Naive thymus-derived CD4-positive, alpha-beta T cell (primary cell): ENCODE results near the gene PDYN. TPM values are rescaled to one million over a fixed set of nuclear protein-coding genes. Genes with fewer than 3 reads are reported as not detected.

Experiments
- ATAC-seq: fragments of 150-1000 bp; cut with Tn5 transposase; 2 replicates; pipeline ENCODE4 v1.10.0; 2021; ENCODE audit warnings: mild to moderate bottlenecking, moderate library complexity
- CTCF ChIA-PET: fragments of 350-600 bp; sonication (Branson Sonifier 250); formaldehyde crosslinking; loops from one replicate; lab custom pipeline; 2021; ENCODE audit warnings: antibody characterized with exemption; lab: Charles Lee
- POLR2A ChIA-PET: fragments of 350-600 bp; sonication (Branson Sonifier 250); formaldehyde crosslinking; loops from one replicate; lab custom pipeline; 2021; ENCODE audit warnings: antibody characterized with exemption, inconsistent platforms; lab: Charles Lee
- DNase-seq, 9 donors: peaks; one replicate each; pipeline versions ENCODE4 v3.0.0 to v3.0.0-alpha.2; 2020 to 2022; ENCODE audit warnings: mixed read lengths in 1 of 9
- H3K27ac ChIP-seq: one replicate; pipeline ENCODE4 v1.7.0; 2013; ENCODE audit warnings: mild to moderate bottlenecking, low read depth, low read length, moderate library complexity
- H3K27me3 ChIP-seq, 2 donors: one replicate each; pipeline ENCODE4 v1.7.0; 2013; ENCODE audit warnings: low read length in 2 of 2, mild to moderate bottlenecking in 2 of 2, moderate library complexity in 2 of 2; ENCODE audit not compliant: control insufficient read depth in 2 of 2, insufficient read depth in 2 of 2
- H3K36me3 ChIP-seq, 3 experiments: 1 replicate in 2 of 3; 2 replicates in 1 of 3; pipeline ENCODE4 v1.7.0; 2013; ENCODE audit warnings: low read length in 3 of 3, mild to moderate bottlenecking in 3 of 3, moderate library complexity in 1 of 3; ENCODE audit not compliant: insufficient read depth in 3 of 3, control insufficient read depth in 2 of 3
- H3K4me1 ChIP-seq, 2 donors: one replicate each; pipeline ENCODE4 v1.7.0; 2013; ENCODE audit warnings: low read length in 2 of 2, mild to moderate bottlenecking in 2 of 2, moderate library complexity in 1 of 2; ENCODE audit not compliant: control insufficient read depth in 2 of 2, insufficient read depth in 2 of 2
- H3K4me3 ChIP-seq: 2 replicates; pipeline ENCODE4 v1.7.0; 2013; ENCODE audit warnings: mild to moderate bottlenecking, low read length
- H3K9me3 ChIP-seq, 3 experiments: 1 replicate in 2 of 3; 2 replicates in 1 of 3; pipeline ENCODE4 v1.7.0; 2013; ENCODE audit warnings: low read length in 3 of 3; ENCODE audit not compliant: control insufficient read depth in 2 of 3
- H3K27ac Mint-ChIP-seq, 9 donors: one replicate each; pipeline ENCODE4 v1.8.0; 2020 to 2022; ENCODE audit warnings: mixed read lengths in 9 of 9, mild to moderate bottlenecking in 8 of 9, moderate library complexity in 5 of 9, inconsistent platforms in 2 of 9
- H3K27me3 Mint-ChIP-seq, 5 donors: one replicate each; pipeline ENCODE4 v1.8.0; 2021 to 2022; ENCODE audit warnings: mixed read lengths in 5 of 5, mild to moderate bottlenecking in 1 of 5
- H3K36me3 Mint-ChIP-seq, 5 donors: one replicate each; pipeline ENCODE4 v1.8.0; 2020 to 2022; ENCODE audit warnings: mixed read lengths in 5 of 5, mild to moderate bottlenecking in 3 of 5, inconsistent platforms in 1 of 5
- H3K4me1 Mint-ChIP-seq, 7 donors: one replicate each; pipeline ENCODE4 v1.8.0; 2020 to 2022; ENCODE audit warnings: mixed read lengths in 7 of 7, mild to moderate bottlenecking in 3 of 7, inconsistent platforms in 1 of 7
- H3K4me3 Mint-ChIP-seq, 10 donors: one replicate each; pipeline ENCODE4 v1.8.0; 2020 to 2022; ENCODE audit warnings: mild to moderate bottlenecking in 10 of 10, mixed read lengths in 10 of 10, moderate library complexity in 6 of 10, inconsistent platforms in 2 of 10
- H3K9me3 Mint-ChIP-seq, 11 donors: one replicate each; pipeline ENCODE4 v1.8.0; 2020 to 2022; ENCODE audit warnings: mixed read lengths in 11 of 11, mild to moderate bottlenecking in 4 of 11, inconsistent platforms in 1 of 11, moderate library complexity in 1 of 11
- intact Hi-C, 2 donors: fragments of 100-400 bp; cut with micrococcal nuclease; formaldehyde crosslinking; loops; one replicate each; pipeline ENCODE4 v1.15.1; 2023
- polyA plus RNA-seq, 2 donors: library from polyadenylated mRNA; unstranded; fragments of 300-500 nt; fragmentation: Illumina TruSeq; gene quantifications; one replicate each; pipeline ENCODE4 v1.2.3, GENCODE V29; 2021
- total RNA-seq, 6 experiments: library from RNA in 5 of 6; stranded (reverse) in 5 of 6; gene quantifications; 1 replicate in 5 of 6; 2 replicates in 1 of 6; pipeline ENCODE4 v1.2.3 and lab custom pipeline; 2021 to 2026

Gene PDYN
- total and polyA plus RNA-seq, 7 experiments from 2014 or later = not detected

- POLR2A ChIA-PET = no interaction called here
- Mint-ChIP-seq H3K4me3 (no peak overlapping the region), H3K4me1 (peaks cover 0 to 3% (median 0%) of the 10 kb centered on the region in 7 donors), H3K9me3 (no peaks in the 10 kb centered on the region), H3K36me3 (no peaks in the 10 kb centered on the region), H3K27me3 (peaks cover 14 to 68% (median 59%) of the 10 kb centered on the region in 5 donors), H3K27ac (no peak overlapping the region)
- H3K4me1 ChIP-seq = no peaks in the 10 kb centered on the region
- CTCF ChIA-PET = no interaction called here
- H3K27ac ChIP-seq = no peak overlapping the region
- no peaks in the 10 kb centered on the region for H3K9me3 ChIP-seq
- H3K27me3 ChIP-seq = peaks cover 0 to 3% of the 10 kb centered on the region in 2 donors
- intact Hi-C loops = no loop called here
- H3K4me3 ChIP-seq = no peak overlapping the region
- ATAC-seq (no peak), DNase-seq (no peak)
- no peaks in the 10 kb centered on the region for H3K36me3 ChIP-seq
These were observed 3.8 kb upstream of the PDYN start for GRCh38 chr20:1997483-1998192.

GRCh38 chr20:1995531-1996310 is 1.9 kb upstream of the PDYN start:
- intact Hi-C loops = no loop called here
- Histone ChIP-seq H3K4me1 (no peaks in the 10 kb centered on the region), H3K4me3 (no peak overlapping the region), H3K9me3 (no peaks in the 10 kb centered on the region), H3K27me3 (peaks cover 0 to 3% of the 10 kb centered on the region in 2 donors), H3K27ac (no peak overlapping the region), H3K36me3 (no peaks in the 10 kb centered on the region)
- POLR2A ChIA-PET = interaction anchor here (1.0 kb wide), 1 partner anchor 186 kb away, joined by 3 read pairs; no protein-coding TSS in a partner anchor
- CTCF ChIA-PET = interaction anchor here (0.9 kb wide), 1 partner anchor 13 kb away, joined by 4 read pairs; no protein-coding TSS in a partner anchor
- ATAC-seq = no peak
- H3K4me1 Mint-ChIP-seq = peaks cover 0 to 3% (median 0%) of the 10 kb centered on the region in 7 donors
- no peaks in the 10 kb centered on the region for H3K36me3 Mint-ChIP-seq
- no peak for DNase-seq
- H3K9me3 Mint-ChIP-seq = no peaks in the 10 kb centered on the region
- peaks cover 18 to 67% (median 62%) of the 10 kb centered on the region in 5 donors for H3K27me3 Mint-ChIP-seq
- no peak overlapping the region for H3K4me3 Mint-ChIP-seq
- H3K27ac Mint-ChIP-seq = no peak overlapping the region

- ChIA-PET POLR2A (interaction anchor here (1.0 kb wide), 1 partner anchor 187 kb away, joined by 3 read pairs; no protein-coding TSS in a partner anchor), CTCF (interaction anchor here (0.9 kb wide), 1 partner anchor 14 kb away, joined by 4 read pairs; no protein-coding TSS in a partner anchor)
- Histone ChIP-seq H3K9me3 (no peaks in the 10 kb centered on the region), H3K4me1 (no peaks in the 10 kb centered on the region), H3K27me3 (no peaks in the 10 kb centered on the region), H3K27ac (no peak overlapping the region), H3K4me3 (no peak overlapping the region), H3K36me3 (no peaks in the 10 kb centered on the region)
- DNase-seq (no peak), ATAC-seq (no peak)
- intact Hi-C loops = no loop called here
- no peaks in the 10 kb centered on the region for H3K36me3 Mint-ChIP-seq
- H3K4me3 Mint-ChIP-seq = no peak overlapping the region
- no peaks in the 10 kb centered on the region for H3K9me3 Mint-ChIP-seq
- H3K27ac Mint-ChIP-seq = no peak overlapping the region
- peaks cover 21 to 73% (median 68%) of the 10 kb centered on the region in 5 donors for H3K27me3 Mint-ChIP-seq
- peaks cover 0 to 3% (median 0%) of the 10 kb centered on the region in 7 donors for H3K4me1 Mint-ChIP-seq
These were observed 769 bp upstream of the PDYN start for GRCh38 chr20:1994627-1995026.

- peaks cover 0 to 3% (median 0%) of the 10 kb centered on the region in 7 donors for H3K4me1 Mint-ChIP-seq
- no peak overlapping the region for H3K4me3 Mint-ChIP-seq
- no peak overlapping the region for H3K27ac Mint-ChIP-seq
- DNase-seq = no peak
- peaks cover 21 to 63% (median 57%) of the 10 kb centered on the region in 5 donors for H3K27me3 Mint-ChIP-seq
- no peak for ATAC-seq
- CTCF ChIA-PET = no interaction called here
- no peaks in the 10 kb centered on the region for H3K36me3 Mint-ChIP-seq
- Histone ChIP-seq H3K27ac (no peak overlapping the region), H3K4me1 (no peaks in the 10 kb centered on the region), H3K9me3 (no peaks in the 10 kb centered on the region), H3K36me3 (no peaks in the 10 kb centered on the region), H3K4me3 (no peak overlapping the region), H3K27me3 (peaks cover 0 to 6% of the 10 kb centered on the region in 2 donors)
- intact Hi-C loops = no loop called here
- H3K9me3 Mint-ChIP-seq = no peaks in the 10 kb centered on the region
- POLR2A ChIA-PET = no interaction called here
These were observed 1.3 kb downstream of the PDYN start for GRCh38 chr20:1992359-1993110.

- Mint-ChIP-seq H3K27ac (no peak overlapping the region), H3K4me1 (no peaks in the 10 kb centered on the region), H3K4me3 (no peak overlapping the region), H3K9me3 (peaks cover 0 to 3% (median 0%) of the 10 kb centered on the region in 11 donors), H3K36me3 (no peaks in the 10 kb centered on the region), H3K27me3 (peaks cover 15 to 56% (median 44%) of the 10 kb centered on the region in 5 donors)
- no peak for ATAC-seq
- no peak for DNase-seq
- CTCF ChIA-PET = no interaction called here
- no peak overlapping the region for H3K27ac ChIP-seq
- H3K27me3 ChIP-seq = peaks cover 0 to 6% of the 10 kb centered on the region in 2 donors
- POLR2A ChIA-PET = no interaction called here
- H3K4me3 ChIP-seq = no peak overlapping the region
- H3K9me3 ChIP-seq = no peaks in the 10 kb centered on the region
- intact Hi-C loops = no loop called here
- no peaks in the 10 kb centered on the region for H3K4me1 ChIP-seq
- no peaks in the 10 kb centered on the region for H3K36me3 ChIP-seq
These were observed 6.0 kb downstream of the PDYN start for GRCh38 chr20:1987826-1988225.

GRCh38 chr20:1983301-1983700 is 10.6 kb downstream of the PDYN start:
- Histone ChIP-seq H3K9me3 (no peaks in the 10 kb centered on the region), H3K27me3 (peaks cover 0 to 6% of the 10 kb centered on the region in 2 donors), H3K36me3 (no peaks in the 10 kb centered on the region), H3K27ac (no peak overlapping the region), H3K4me1 (no peaks in the 10 kb centered on the region), H3K4me3 (no peak overlapping the region)
- DNase-seq = no peak
- intact Hi-C loops = no loop called here
- peaks cover 0 to 3% (median 0%) of the 10 kb centered on the region in 11 donors for H3K9me3 Mint-ChIP-seq
- no peak overlapping the region for H3K4me3 Mint-ChIP-seq
- ATAC-seq = no peak
- H3K4me1 Mint-ChIP-seq = no peaks in the 10 kb centered on the region
- ChIA-PET CTCF (no interaction called here), POLR2A (no interaction called here)
- H3K36me3 Mint-ChIP-seq = no peaks in the 10 kb centered on the region
- no peak overlapping the region for H3K27ac Mint-ChIP-seq
- peaks cover 12 to 59% (median 37%) of the 10 kb centered on the region in 5 donors for H3K27me3 Mint-ChIP-seq
